ENCODE measurements around the gene FLCN.
"Not testable (repeated sequence)": the region's sequence is repeated elsewhere in the genome, so short reads cannot be mapped to it uniquely, and the experiment has no call there.

Gene FLCN

GRCh38 chr17:17186051-17186450 lies 50.9 kb downstream of the FLCN start:
- DNase-seq (ENCODE audit: low spot score) = no peak

GRCh38 chr17:17184985-17185757 lies 51.8 kb downstream of the FLCN start:
- not testable (repeated sequence) for DNase-seq (ENCODE audit: low spot score)

GRCh38 chr17:17183744-17184143 lies 53.2 kb downstream of the FLCN start:
- DNase-seq (ENCODE audit: low spot score) = no peak

- DNase-seq (ENCODE audit: low spot score) = no peak
Observed at GRCh38 chr17:17182598-17183136, 54.3 kb downstream of the FLCN start.

GRCh38 chr17:17181666-17182597 lies 55.0 kb downstream of the FLCN start:
- no peak for DNase-seq (ENCODE audit: low spot score)

GRCh38 chr17:17180741-17181525 lies 56.0 kb downstream of the FLCN start:
- DNase-seq (ENCODE audit: low spot score) = no peak

GRCh38 chr17:17180141-17180603 lies 56.8 kb downstream of the FLCN start:
- DNase-seq (ENCODE audit: low spot score) = no peak

GRCh38 chr17:17179371-17179827 lies 57.6 kb downstream of the FLCN start:
- no peak for DNase-seq (ENCODE audit: low spot score)

- DNase-seq (ENCODE audit: low spot score) = no peak
Observed at GRCh38 chr17:17177176-17177575, 59.8 kb downstream of the FLCN start.

GRCh38 chr17:17176341-17176740 lies 60.6 kb downstream of the FLCN start:
- DNase-seq (ENCODE audit: low spot score) = no peak

GRCh38 chr17:17175917-17176316 lies 61.1 kb downstream of the FLCN start:
- no peak for DNase-seq (ENCODE audit: low spot score)

GRCh38 chr17:17175340-17175739 lies 61.6 kb downstream of the FLCN start:
- DNase-seq (ENCODE audit: low spot score) = no peak

- no peak for DNase-seq (ENCODE audit: low spot score)
Observed at GRCh38 chr17:17173921-17174320, 63.0 kb downstream of the FLCN start.

GRCh38 chr17:17172990-17173389 lies 64.0 kb downstream of the FLCN start:
- no peak for DNase-seq (ENCODE audit: low spot score)

GRCh38 chr17:17172001-17172939 lies 64.7 kb downstream of the FLCN start:
- DNase-seq (ENCODE audit: low spot score) = no peak

GRCh38 chr17:17171186-17171585 lies 65.8 kb downstream of the FLCN start:
- DNase-seq (ENCODE audit: low spot score) = no peak

GRCh38 chr17:17170346-17170985 lies 66.5 kb downstream of the FLCN start:
- DNase-seq (ENCODE audit: low spot score) = no peak

- no peak for DNase-seq (ENCODE audit: low spot score)
Observed at GRCh38 chr17:17169396-17169795, 67.6 kb downstream of the FLCN start.

GRCh38 chr17:17168401-17168800 lies 68.6 kb downstream of the FLCN start:
- DNase-seq (ENCODE audit: low spot score) = no peak

GRCh38 chr17:17167986-17168385 lies 69.0 kb downstream of the FLCN start:
- DNase-seq (ENCODE audit: low spot score) = no peak
